GM19397 (cell line): ENCODE data around the gene FNIP1.
"Not testable (repeated sequence)": the region's sequence is repeated elsewhere in the genome, so short reads cannot be mapped to it uniquely, and the experiment has no call there.

ENCODE experiments used
- ATAC-seq: cut with Tn5 transposase; IDR thresholded peaks from one replicate; pipeline ENCODE4 v1.9.1; 2021; ENCODE audit warnings: mild to moderate bottlenecking, moderate library complexity; ENCODE audit not compliant: unreplicated experiment

Gene FNIP1

GRCh38 chr5:131796793-131797693 is at the start of gene FNIP1:
TSS of gene FNIP1 (minus strand) at chr5:131797017. CDS start at chr5:131796921, 96 bp downstream.
- peak; percentile 98 for ATAC-seq

GRCh38 chr5:131846536-131846935 is 49.7 kb upstream of the FNIP1 start:
- no peak for ATAC-seq

- ATAC-seq: no peak
These were observed 49.0 kb upstream of the FNIP1 start for GRCh38 chr5:131845828-131846227.

GRCh38 chr5:131842971-131843370 is 46.2 kb upstream of the FNIP1 start:
- not testable (repeated sequence) for ATAC-seq

GRCh38 chr5:131832702-131833101 is 35.9 kb upstream of the FNIP1 start:
- not testable (repeated sequence) for ATAC-seq

GRCh38 chr5:131825404-131826013 is 28.7 kb upstream of the FNIP1 start:
- no peak for ATAC-seq

- ATAC-seq: no peak
These were observed 27.8 kb upstream of the FNIP1 start for GRCh38 chr5:131824631-131825030.

- no peak for ATAC-seq
These were observed 24.4 kb upstream of the FNIP1 start for GRCh38 chr5:131821221-131821620.

- ATAC-seq: no peak
These were observed 21.3 kb upstream of the FNIP1 start for GRCh38 chr5:131818001-131818724.

GRCh38 chr5:131814990-131815389 is 18.2 kb upstream of the FNIP1 start:
- ATAC-seq: no peak

- no peak for ATAC-seq
These were observed 15.7 kb upstream of the FNIP1 start for GRCh38 chr5:131812371-131813160.

GRCh38 chr5:131810510-131811249 is 13.9 kb upstream of the FNIP1 start:
- no peak for ATAC-seq

- ATAC-seq: peak; percentile 22
These were observed 681 bp downstream of the FNIP1 start for GRCh38 chr5:131795879-131796792.

- ATAC-seq: no peak
These were observed 1.6 kb downstream of the FNIP1 start for GRCh38 chr5:131795228-131795627.

GRCh38 chr5:131794586-131794985 is 2.2 kb downstream of the FNIP1 start:
- no peak for ATAC-seq

- ATAC-seq: no peak
These were observed 3.9 kb downstream of the FNIP1 start for GRCh38 chr5:131792896-131793295.

GRCh38 chr5:131791866-131792265 is 5.0 kb downstream of the FNIP1 start:
- no peak for ATAC-seq

- no peak for ATAC-seq
These were observed 6.3 kb downstream of the FNIP1 start for GRCh38 chr5:131790550-131790949.

- no peak for ATAC-seq
These were observed 7.1 kb downstream of the FNIP1 start for GRCh38 chr5:131789765-131790164.
